Left colon (tissue), 2 donors: ENCODE results near the gene GPR146. TPM values are rescaled to one million over a fixed set of nuclear protein-coding genes. Genes with fewer than 3 reads are reported as not detected.

Experiments
- ATAC-seq: fragments of 200-7000 bp; cut with Tn5 transposase; one replicate; pipeline ENCODE4 v1.9.1; 2020; ENCODE audit warnings: mild to moderate bottlenecking, moderate library complexity
- DNase-seq, 2 donors: peaks; one replicate each; pipeline ENCODE4 v3.0.0-alpha.2; 2020
- intact Hi-C, 2 donors: fragments of 100-400 bp; cut with DNase I in 1 of 2; cut with micrococcal nuclease in 1 of 2; formaldehyde crosslinking; loops; one replicate each; pipeline versions ENCODE4 v1.11.2 to v1.14.0; 2022; cut with DNase I, micrococcal nuclease
- total RNA-seq, 2 donors: library from RNA; stranded (reverse); fragmentation: NEBNext Ultra II Directional; extraction: Animal tissue kit (Norgen Biotek cat#: 25700); gene quantifications; one replicate each; pipeline ENCODE4 v1.2.1, GENCODE V29; 2021
- donor health status: DM: no; HTN: no; CAD: no.
- donor health status: DM: yes; HTN: yes; CAD: no.

GPR146 gene
- total RNA-seq, 2 donors from 2014 or later: 4.0 to 7.4 TPM

GRCh38 chr7:1008733-1009363 is 35.5 kb upstream of the GPR146 start:
- intact Hi-C loops: no loop called here
- no peak for DNase-seq
- ATAC-seq: no peak

DNA sequence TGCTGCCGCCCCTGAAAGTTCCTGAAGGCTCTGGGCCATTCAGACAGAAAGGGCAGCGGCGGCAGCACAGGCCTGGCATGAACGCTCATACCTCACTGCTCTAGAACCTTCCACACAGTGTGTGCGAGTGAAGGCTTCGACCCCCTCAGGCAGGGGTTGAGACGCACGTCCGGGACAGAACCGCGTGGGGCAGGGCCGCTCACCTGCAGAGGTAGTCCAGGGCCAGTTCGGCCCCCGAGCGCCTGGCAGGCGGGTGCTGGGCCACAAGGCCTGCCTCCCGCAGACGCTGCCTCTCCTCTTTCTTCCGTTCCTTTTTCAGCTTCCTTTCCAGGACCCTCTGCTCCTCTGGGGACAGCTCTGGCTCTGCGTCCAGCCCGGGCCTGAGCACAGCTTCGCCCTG is 34.6 kb upstream of the GPR146 start:
- ATAC-seq: no peak
- DNase-seq: no peak
- intact Hi-C loops: no loop called here

- intact Hi-C loops: no loop called here
- DNase-seq: no peak
- no peak for ATAC-seq
Measured at GRCh38 chr7:1010226-1010625, 34.1 kb upstream of the GPR146 start.

DNA sequence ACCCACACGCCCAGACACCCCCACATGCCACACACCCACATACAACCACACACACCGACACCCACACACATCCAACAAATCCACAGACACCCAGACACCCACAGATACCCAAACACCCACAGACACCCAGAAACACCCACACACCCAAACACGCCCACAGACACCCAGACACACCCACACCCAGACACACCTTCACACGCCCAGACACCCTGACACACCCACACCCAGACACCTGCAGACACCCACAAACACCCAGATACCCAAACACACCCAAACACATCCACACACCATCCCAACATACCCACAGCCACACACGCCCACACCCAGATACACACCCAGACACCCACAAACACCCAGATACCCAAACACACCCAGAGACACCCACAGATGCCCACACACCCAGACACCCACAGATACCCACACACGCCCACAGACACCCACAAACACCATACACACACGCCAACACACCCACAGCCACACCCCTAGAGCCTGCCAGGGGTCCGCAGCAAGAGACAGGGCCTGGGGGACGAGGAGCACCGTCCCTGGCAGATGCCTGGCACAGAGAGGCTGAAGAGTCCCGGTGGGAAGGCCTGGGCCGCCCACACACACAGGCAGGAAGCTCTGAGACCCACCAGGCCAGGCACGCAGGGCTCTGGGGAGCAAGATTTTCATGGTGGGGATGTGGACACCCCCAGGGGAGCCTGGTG is 32.9 kb upstream of the GPR146 start:
- ATAC-seq: peak; percentile 17
- intact Hi-C loops: no loop called here
- no peak for DNase-seq

GRCh38 chr7:1012004-1012715 is 32.2 kb upstream of the GPR146 start:
- intact Hi-C loops: no loop called here
- DNase-seq: no peak
- no peak for ATAC-seq

DNA sequence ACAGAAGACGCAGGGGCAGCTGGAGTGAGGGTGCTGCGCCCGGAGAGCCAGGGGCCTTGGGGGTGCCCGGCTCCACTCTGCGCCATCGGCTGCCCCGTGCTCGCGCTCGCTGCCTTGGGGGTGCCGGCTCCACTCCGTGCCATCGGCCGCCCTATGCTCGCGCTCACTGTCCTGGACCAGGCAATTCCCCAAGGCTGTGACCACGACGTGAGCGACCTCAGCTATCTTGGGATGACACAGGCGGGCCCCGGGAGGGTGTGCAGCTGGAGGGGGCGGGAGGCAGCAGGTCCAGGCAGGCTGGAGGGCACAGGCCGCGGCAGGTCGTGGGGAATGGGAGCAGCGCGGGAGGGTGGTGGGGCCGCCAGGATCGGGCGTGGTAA is 31.6 kb upstream of the GPR146 start:
- DNase-seq (no peak), ATAC-seq (no peak)
- intact Hi-C loops: no loop called here

- DNase-seq: no peak
- intact Hi-C loops: no loop called here
- no peak for ATAC-seq
Measured at GRCh38 chr7:1013581-1013980, 30.8 kb upstream of the GPR146 start.

DNA sequence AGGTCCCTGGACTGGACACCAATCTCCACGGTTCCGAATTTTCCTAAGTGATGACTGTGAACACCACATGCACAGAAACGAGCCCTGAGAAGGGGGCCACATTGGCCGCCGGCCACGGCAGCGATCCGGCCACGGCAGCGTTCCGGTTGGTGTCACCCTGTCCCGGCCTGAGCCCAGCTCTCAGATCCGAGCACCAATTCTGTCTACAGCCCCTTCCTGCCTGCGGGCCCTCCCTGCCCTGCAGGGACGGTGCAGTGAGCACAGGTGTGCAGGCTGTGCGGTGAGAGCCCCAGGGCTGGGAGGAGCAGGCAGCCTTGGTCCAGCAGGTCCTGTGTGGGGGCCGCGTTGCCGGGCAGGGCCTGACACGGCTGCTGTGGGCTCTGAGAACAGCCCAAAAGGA is 29.7 kb upstream of the GPR146 start:
- intact Hi-C loops: no loop called here
- DNase-seq (no peak), ATAC-seq (no peak)

DNA sequence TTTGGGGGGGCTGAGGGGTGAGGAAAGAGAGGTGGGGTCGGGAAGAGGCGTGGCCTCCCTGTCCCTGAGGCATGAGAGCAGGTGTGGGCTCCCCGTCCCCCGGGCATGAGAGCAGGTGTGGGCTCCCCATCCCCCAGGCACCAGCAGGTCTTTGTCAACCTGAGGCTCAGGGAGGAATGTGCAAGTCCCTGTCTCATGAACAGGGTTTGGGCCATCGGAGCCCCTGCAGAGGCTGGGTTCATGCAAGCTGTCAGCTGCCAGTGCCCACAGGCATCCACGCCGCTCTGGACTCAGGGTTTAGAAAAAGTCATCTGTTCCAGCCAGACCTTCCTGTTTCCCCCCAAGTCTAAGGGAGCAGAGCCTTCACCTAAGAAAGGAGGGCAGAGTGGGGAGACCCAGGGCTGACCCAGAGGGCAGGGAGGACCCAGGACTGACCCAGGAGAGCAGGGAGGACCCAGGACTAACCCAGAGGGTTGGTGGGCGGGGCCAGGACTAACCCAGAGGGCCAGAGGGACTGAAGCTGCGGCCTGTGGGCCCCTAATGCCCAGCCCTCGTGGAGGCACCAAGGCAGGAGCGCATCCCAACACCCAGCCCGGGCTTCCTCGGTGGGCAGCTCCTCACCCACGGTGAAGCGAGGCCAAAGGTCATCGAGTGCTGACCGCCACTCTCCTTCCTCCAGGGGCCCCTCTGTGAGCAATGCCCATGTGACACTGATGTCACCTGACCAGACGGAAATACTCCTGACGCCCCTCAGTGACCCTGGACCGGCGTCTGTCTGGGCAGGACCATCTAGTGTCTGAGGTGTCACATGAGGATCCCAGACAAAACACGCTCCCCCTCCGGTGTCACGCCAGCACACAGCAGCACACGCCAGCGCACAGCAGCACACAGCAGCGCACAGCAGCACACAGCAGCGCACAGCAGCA is 28.9 kb upstream of the GPR146 start:
- intact Hi-C loops: no loop called here
- DNase-seq (no peak), ATAC-seq (no peak)

GRCh38 chr7:1016577-1017531 is 27.5 kb upstream of the GPR146 start:
- ATAC-seq: no peak
- DNase-seq: no peak

GRCh38 chr7:1017586-1018333 is 26.6 kb upstream of the GPR146 start:
- DNase-seq (no peak), ATAC-seq (no peak)
- intact Hi-C loops: no loop called here

More at GRCh38 chr7:1016577-1017531, 27.5 kb upstream of the GPR146 start:
- intact Hi-C loops: no loop called here

DNA sequence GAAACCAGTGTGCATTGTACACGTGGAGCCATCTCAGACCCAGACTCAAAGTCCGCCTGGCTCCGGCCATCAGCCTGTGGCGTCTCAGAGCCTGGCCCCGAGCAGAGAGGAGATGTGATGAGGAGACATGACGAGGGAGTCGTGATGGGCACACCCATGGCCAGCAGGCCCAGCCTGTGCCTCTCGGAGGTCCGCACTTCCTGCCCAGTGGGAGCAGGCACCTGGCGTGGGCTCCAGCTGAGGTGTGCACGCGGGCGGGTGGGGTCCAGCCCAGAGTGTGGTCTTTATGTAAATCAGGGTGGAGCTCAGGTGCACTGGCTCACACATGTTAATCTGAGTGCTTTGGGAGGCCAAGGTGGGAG is 26.0 kb upstream of the GPR146 start:
- intact Hi-C loops: no loop called here
- ATAC-seq (no peak), DNase-seq (no peak)

DNA sequence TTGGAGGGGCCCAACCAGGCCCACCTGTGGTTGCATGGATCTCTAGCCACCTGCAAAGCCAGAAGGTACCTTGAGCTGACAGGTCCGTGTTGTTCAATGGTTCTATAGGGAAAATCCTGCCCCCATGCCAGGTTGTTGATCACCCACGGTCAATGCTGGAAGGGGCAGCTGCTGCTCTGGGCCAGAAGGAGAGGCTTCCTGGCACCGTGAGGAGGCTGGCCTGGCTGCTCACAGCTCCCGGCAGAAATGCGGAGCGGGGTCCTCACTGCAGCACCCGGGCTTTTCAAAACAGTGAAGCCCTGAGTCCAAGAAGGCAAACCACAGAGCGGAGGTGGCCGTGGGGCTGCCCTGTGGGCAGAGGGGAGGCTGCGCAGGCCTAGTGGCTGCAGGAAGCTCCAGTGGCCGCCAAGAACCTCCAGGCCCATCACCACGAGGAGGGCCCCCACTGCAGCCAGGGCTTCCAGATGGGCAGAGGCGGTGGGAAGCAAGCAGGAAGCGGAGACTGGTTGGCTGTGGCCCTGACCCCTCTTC is 25.0 kb upstream of the GPR146 start:
- ATAC-seq (no peak), DNase-seq (no peak)
- intact Hi-C loops: no loop called here

GRCh38 chr7:1019789-1020610 is 24.3 kb upstream of the GPR146 start:
- intact Hi-C loops: no loop called here
- ATAC-seq (no peak), DNase-seq (no peak)

- peak; percentile 29 for ATAC-seq
- no peak for DNase-seq
- intact Hi-C loops: no loop called here
Measured at GRCh38 chr7:1020849-1021251, 23.5 kb upstream of the GPR146 start.

- intact Hi-C loops: no loop called here
- DNase-seq: no peak
- ATAC-seq: no peak
Measured at GRCh38 chr7:1021366-1021765, 23.0 kb upstream of the GPR146 start.

- intact Hi-C loops: no loop called here
- no peak for DNase-seq
- ATAC-seq: no peak
Measured at GRCh38 chr7:1021931-1022330, 22.4 kb upstream of the GPR146 start.
